NCI-H2081 treated with DMSO at 0.1 percent for 48 hours (cell line): ENCODE results near the gene PRAMEF1.
"Not testable (repeated sequence)": the region's sequence is repeated elsewhere in the genome, so short reads cannot be mapped to it uniquely, and the experiment has no call there.

ENCODE experiments used
- DNase-seq: peaks from one replicate; lab custom pipeline; 2025; lab: John Stamatoyannopoulos, UW

PRAMEF1 gene

GRCh38 chr1:12791097-12791496, at the start of gene PRAMEF1:
Gene PRAMEF1, plus strand, starts transcription at chr1:12791397. Its CDS starts 1,831 bp downstream, at chr1:12793228.
- not testable (repeated sequence) for DNase-seq

GRCh38 chr1:12741946-12742345, 49.3 kb upstream of the PRAMEF1 start:
- no peak for DNase-seq

- DNase-seq = no peak
These were observed 45.8 kb upstream of the PRAMEF1 start for GRCh38 chr1:12745126-12745991.

GRCh38 chr1:12745992-12746323, 45.2 kb upstream of the PRAMEF1 start, which contains the start of gene CFAP107:
Gene CFAP107, plus strand, starts transcription at chr1:12746200. Its CDS starts 231 bp downstream, at chr1:12746431.
- DNase-seq = no peak

GRCh38 chr1:12748778-12749355, 42.3 kb upstream of the PRAMEF1 start:
- no peak for DNase-seq

GRCh38 chr1:12754738-12755137, 36.5 kb upstream of the PRAMEF1 start:
- no peak for DNase-seq

GRCh38 chr1:12756273-12756672, 34.9 kb upstream of the PRAMEF1 start:
- no peak for DNase-seq

GRCh38 chr1:12756768-12757413, 34.3 kb upstream of the PRAMEF1 start:
- no peak for DNase-seq

GRCh38 chr1:12757836-12758235, 33.4 kb upstream of the PRAMEF1 start:
- DNase-seq = no peak

GRCh38 chr1:12760256-12760795, 30.9 kb upstream of the PRAMEF1 start:
- DNase-seq = no peak

- DNase-seq = no peak
These were observed 29.4 kb upstream of the PRAMEF1 start for GRCh38 chr1:12761781-12762180.

- no peak for DNase-seq
These were observed 28.4 kb upstream of the PRAMEF1 start for GRCh38 chr1:12762766-12763165.

GRCh38 chr1:12763479-12763878, 27.7 kb upstream of the PRAMEF1 start:
- DNase-seq = no peak

GRCh38 chr1:12764016-12764415, 27.2 kb upstream of the PRAMEF1 start:
- DNase-seq = no peak

- DNase-seq = no peak
These were observed 22.2 kb upstream of the PRAMEF1 start for GRCh38 chr1:12769031-12769430.

- no peak for DNase-seq
These were observed 21.2 kb upstream of the PRAMEF1 start for GRCh38 chr1:12769976-12770505.

GRCh38 chr1:12770620-12771019, 20.6 kb upstream of the PRAMEF1 start:
- DNase-seq = no peak

GRCh38 chr1:12771186-12771585, 20.0 kb upstream of the PRAMEF1 start:
- DNase-seq = no peak

GRCh38 chr1:12772520-12772919, 18.7 kb upstream of the PRAMEF1 start:
- no peak for DNase-seq

- no peak for DNase-seq
These were observed 17.8 kb upstream of the PRAMEF1 start, which contains the start of gene PRAMEF12 for GRCh38 chr1:12773438-12773837. Gene PRAMEF12, plus strand, starts transcription at chr1:12773738. Its CDS starts 1,130 bp downstream, at chr1:12774868.

- DNase-seq = no peak
These were observed 16.3 kb upstream of the PRAMEF1 start for GRCh38 chr1:12774801-12775345.

- DNase-seq = no peak
These were observed 15.8 kb upstream of the PRAMEF1 start for GRCh38 chr1:12775443-12775842.
